Astrocyte of the spinal cord (primary cell): ENCODE measurements around the gene TBRG1.

ENCODE experiments used
- DNase-seq: peaks from one replicate; pipeline ENCODE4 v3.0.0; 2011; ENCODE audit warnings: low read depth, low spot score
- H3K4me3 ChIP-seq: 2 replicates; pipeline ENCODE4 v1.5.1; 2011; ENCODE audit warnings: low read depth, mild to moderate bottlenecking, low read length, moderate library complexity
- in situ Hi-C: cut with HindIII; loops from 2 replicates; pipeline ENCODE4 v1.10.0; 2017; ENCODE audit warnings: low sequenced_read_pairs
- TF ChIP-seq, protein P1 (sequence below): IDR thresholded peaks from 2 replicates; pipeline ENCODE4 v1.5.1; 2012; ENCODE audit warnings: low read depth, mild to moderate bottlenecking, low read length, inconsistent platforms

TBRG1 gene

DNA sequence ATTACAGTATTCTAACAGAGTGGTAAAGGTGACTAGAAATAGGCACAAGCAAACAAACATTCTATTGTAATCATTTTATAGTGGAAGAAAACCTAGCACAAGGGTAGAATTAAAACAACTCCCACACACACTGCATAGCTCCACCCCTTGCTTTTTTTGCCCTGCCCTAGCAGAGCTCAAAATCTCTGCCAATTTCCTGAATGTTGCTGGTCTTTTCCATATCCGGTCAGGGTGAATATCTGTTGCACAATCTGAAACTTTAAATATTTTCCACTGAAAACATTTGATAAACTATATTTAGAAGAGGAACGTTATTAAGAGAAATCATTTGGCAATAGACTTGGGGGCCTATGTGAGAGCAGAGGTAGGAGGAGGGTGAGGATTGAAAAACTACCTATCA is 53.7 kb downstream of the TBRG1 start:
- no peak for DNase-seq
- no peak overlapping the region for H3K4me3 ChIP-seq
- TF ChIP-seq, protein P1, sequence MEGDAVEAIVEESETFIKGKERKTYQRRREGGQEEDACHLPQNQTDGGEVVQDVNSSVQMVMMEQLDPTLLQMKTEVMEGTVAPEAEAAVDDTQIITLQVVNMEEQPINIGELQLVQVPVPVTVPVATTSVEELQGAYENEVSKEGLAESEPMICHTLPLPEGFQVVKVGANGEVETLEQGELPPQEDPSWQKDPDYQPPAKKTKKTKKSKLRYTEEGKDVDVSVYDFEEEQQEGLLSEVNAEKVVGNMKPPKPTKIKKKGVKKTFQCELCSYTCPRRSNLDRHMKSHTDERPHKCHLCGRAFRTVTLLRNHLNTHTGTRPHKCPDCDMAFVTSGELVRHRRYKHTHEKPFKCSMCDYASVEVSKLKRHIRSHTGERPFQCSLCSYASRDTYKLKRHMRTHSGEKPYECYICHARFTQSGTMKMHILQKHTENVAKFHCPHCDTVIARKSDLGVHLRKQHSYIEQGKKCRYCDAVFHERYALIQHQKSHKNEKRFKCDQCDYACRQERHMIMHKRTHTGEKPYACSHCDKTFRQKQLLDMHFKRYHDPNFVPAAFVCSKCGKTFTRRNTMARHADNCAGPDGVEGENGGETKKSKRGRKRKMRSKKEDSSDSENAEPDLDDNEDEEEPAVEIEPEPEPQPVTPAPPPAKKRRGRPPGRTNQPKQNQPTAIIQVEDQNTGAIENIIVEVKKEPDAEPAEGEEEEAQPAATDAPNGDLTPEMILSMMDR: no peak
- in situ Hi-C loops: no loop called here

DNA sequence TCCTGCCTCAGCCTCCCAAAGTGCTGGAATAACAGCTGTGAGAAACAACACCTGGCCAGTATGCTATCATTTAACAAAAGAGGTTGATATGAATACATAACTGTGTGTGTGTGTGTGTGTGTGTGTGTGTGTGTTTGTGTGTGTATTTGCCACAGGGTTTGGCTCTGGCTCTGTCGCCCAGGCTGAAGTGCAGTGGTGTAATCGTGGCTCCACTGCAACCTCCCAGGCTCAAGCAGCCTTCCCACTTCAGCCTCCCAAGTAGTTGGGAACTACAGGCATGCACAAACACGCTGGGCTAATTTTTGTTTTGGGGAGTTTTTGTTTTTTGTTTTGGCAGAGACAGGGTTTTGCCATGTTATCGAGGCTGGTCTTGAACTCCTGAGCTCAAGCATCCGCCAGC is 55.8 kb downstream of the TBRG1 start:
- no peak overlapping the region for H3K4me3 ChIP-seq
- TF ChIP-seq, protein P1: no peak
- no peak for DNase-seq
- in situ Hi-C loops: no loop called here

GRCh38 chr11:124681421-124681820 is 58.8 kb downstream of the TBRG1 start:
- in situ Hi-C loops: no loop called here

DNA sequence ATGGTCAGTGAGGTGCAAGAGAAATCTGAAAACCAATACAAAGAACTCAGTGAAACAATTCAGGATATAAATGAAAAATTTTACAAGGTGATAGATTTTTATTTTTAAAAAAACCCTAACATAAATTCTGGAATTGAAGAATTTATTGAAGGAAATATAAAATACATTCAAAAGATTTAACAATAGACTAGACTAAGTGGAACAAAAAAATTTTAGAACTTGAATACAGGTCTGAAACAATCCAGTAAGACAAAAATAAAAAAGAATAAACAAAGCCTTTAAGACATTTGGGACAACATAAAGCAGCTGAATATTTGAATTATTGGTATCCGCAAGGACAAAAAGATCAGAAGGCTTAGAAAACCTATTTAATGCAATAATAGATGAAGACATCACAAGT is 59.8 kb downstream of the TBRG1 start:
- H3K4me3 ChIP-seq: no peak overlapping the region
- no peak for DNase-seq
- TF ChIP-seq, protein P1: no peak
- in situ Hi-C loops: no loop called here

More at GRCh38 chr11:124681421-124681820, 58.8 kb downstream of the TBRG1 start:
- TF ChIP-seq, protein P1: no peak
- no peak for DNase-seq
- H3K4me3 ChIP-seq: no peak overlapping the region
